HepG2 (cell line): ENCODE data around the gene GPX2. TPM values are rescaled to one million over a fixed set of nuclear protein-coding genes. Genes with fewer than 3 reads are reported as not detected.

ENCODE experiments used
- CBFB ChIP-seq: sonication (generic); formaldehyde crosslinking; IDR thresholded peaks from 2 replicates; pipeline ENCODE4 v1.4.0; 2020; ENCODE audit warnings: missing genetic modification reagents
- CCDC6 ChIP-seq: sonication (generic); formaldehyde crosslinking; IDR thresholded peaks from 2 replicates; pipeline ENCODE4 v1.8.1; 2022; ENCODE audit warnings: mild to moderate bottlenecking, missing genetic modification reagents, moderate library complexity
- CHCHD3 ChIP-seq: sonication (generic); formaldehyde crosslinking; IDR thresholded peaks from 2 replicates; pipeline ENCODE4 v1.8.0; 2022; ENCODE audit warnings: mild to moderate bottlenecking, missing genetic modification reagents, moderate library complexity
- HDAC1 ChIP-seq: sonication (generic); formaldehyde crosslinking; IDR thresholded peaks from 2 replicates; pipeline ENCODE4 v1.5.1; 2020; ENCODE audit warnings: mild to moderate bottlenecking, missing genetic modification reagents
- IRF2 ChIP-seq: IDR thresholded peaks from 2 replicates; pipeline ENCODE4 v1.6.1; 2018; ENCODE audit warnings: missing genetic modification reagents, missing compliant biosample characterization
- JDP2 ChIP-seq: sonication (generic); formaldehyde crosslinking; IDR thresholded peaks from 2 replicates; pipeline ENCODE4 v1.8.1; 2022; ENCODE audit warnings: missing genetic modification reagents, borderline replicate concordance
- KLF11 ChIP-seq: IDR thresholded peaks from 2 replicates; pipeline ENCODE4 v1.6.1; 2016; ENCODE audit warnings: missing compliant biosample characterization
- MED13 ChIP-seq: sonication (generic); formaldehyde crosslinking; IDR thresholded peaks from 2 replicates; pipeline ENCODE4 v1.5.0; 2020; ENCODE audit warnings: missing genetic modification reagents
- MLLT10 ChIP-seq: sonication (generic); formaldehyde crosslinking; IDR thresholded peaks from 2 replicates; pipeline ENCODE4 v1.4.0; 2020; ENCODE audit warnings: missing genetic modification reagents
- NR2F1 ChIP-seq, 2 experiments: fragments of 450-650 bp in 1 of 2; formaldehyde crosslinking in 1 of 2; IDR thresholded peaks; 2 replicates each; pipeline versions ENCODE4 v1.5.0 to v1.6.1; 2016 to 2020; ENCODE audit warnings: mild to moderate bottlenecking in 1 of 2, missing compliant biosample characterization in 1 of 2, missing genetic modification reagents in 1 of 2, moderate library complexity in 1 of 2
- SIX4 ChIP-seq: sonication (generic); formaldehyde crosslinking; IDR thresholded peaks from 2 replicates; pipeline ENCODE4 v1.4.0; 2020; ENCODE audit warnings: missing genetic modification reagents
- ZFY ChIP-seq: sonication (generic); formaldehyde crosslinking; IDR thresholded peaks from 2 replicates; pipeline ENCODE4 v1.4.0; 2020; ENCODE audit warnings: missing genetic modification reagents
- ZNF484 ChIP-seq: sonication (generic); formaldehyde crosslinking; IDR thresholded peaks from 2 replicates; pipeline ENCODE4 v1.5.1; 2020; ENCODE audit warnings: mild to moderate bottlenecking, low read depth, missing genetic modification reagents, borderline replicate concordance
- ZSCAN9 ChIP-seq: IDR thresholded peaks from 2 replicates; pipeline ENCODE4 v1.6.1; 2016; ENCODE audit warnings: borderline replicate concordance
- polyA plus RNA-seq, 8 experiments: library from polyadenylated mRNA; depleted of rRNA in 3 of 8; stranded (reverse) in 7 of 8; unstranded in 1 of 8; fragments of >200 nt; fragmentation: Illumina TruSeq in 4 of 8; extraction: Trizol in 4 of 8; gene quantifications; 2 replicates each; pipeline versions ENCODE4 v1.2.1 to v1.2.3, GENCODE V29; 2011 to 2016; ENCODE audit warnings: low read depth in 4 of 8, missing spikeins in 1 of 8, mixed read lengths in 1 of 8; ENCODE audit not compliant: insufficient read depth in 1 of 8
- total RNA-seq, 5 experiments: library from RNA; depleted of rRNA; stranded (reverse); fragments of >200 nt; fragmentation: Illumina TruSeq; extraction: Trizol; gene quantifications; 2 replicates each; pipeline ENCODE4 v1.2.3, GENCODE V29; 2016; ENCODE audit warnings: low read depth in 1 of 5
- TF ChIP-seq, protein P1 (sequence below): sonication (generic); formaldehyde crosslinking; IDR thresholded peaks from 2 replicates; pipeline ENCODE4 v1.4.0; 2020; ENCODE audit warnings: mild to moderate bottlenecking, missing genetic modification reagents
- TF ChIP-seq, protein P2 (sequence below): IDR thresholded peaks from 2 replicates; pipeline ENCODE4 v1.6.1; 2016; ENCODE audit warnings: missing biosample characterization, missing genetic modification reagents, low read depth
- TF ChIP-seq, protein P3 (sequence below): sonication (generic); formaldehyde crosslinking; IDR thresholded peaks from 2 replicates; pipeline ENCODE4 v1.5.1; 2020; ENCODE audit warnings: mild to moderate bottlenecking, moderate library complexity, missing genetic modification reagents
- TF ChIP-seq, protein P4 (sequence below): sonication (generic); formaldehyde crosslinking; conservative IDR thresholded peaks from 2 replicates; pipeline ENCODE4 v1.8.0; 2022; ENCODE audit warnings: mild to moderate bottlenecking, moderate library complexity, missing genetic modification reagents
- TF ChIP-seq, protein P5 (sequence below): sonication (generic); formaldehyde crosslinking; IDR thresholded peaks from 2 replicates; pipeline ENCODE4 v1.4.0; 2020; ENCODE audit warnings: mild to moderate bottlenecking, missing genetic modification reagents
- TF ChIP-seq, protein P6 (sequence below): sonication (generic); formaldehyde crosslinking; IDR thresholded peaks from 2 replicates; pipeline ENCODE4 v1.4.0; 2020; ENCODE audit warnings: missing genetic modification reagents

Gene GPX2
- total and polyA plus RNA-seq, 2 of the 13 experiments (the other 11 are each of a cell fraction or from before 2014, with no cell fraction given): 526 to 674 TPM

DNA sequence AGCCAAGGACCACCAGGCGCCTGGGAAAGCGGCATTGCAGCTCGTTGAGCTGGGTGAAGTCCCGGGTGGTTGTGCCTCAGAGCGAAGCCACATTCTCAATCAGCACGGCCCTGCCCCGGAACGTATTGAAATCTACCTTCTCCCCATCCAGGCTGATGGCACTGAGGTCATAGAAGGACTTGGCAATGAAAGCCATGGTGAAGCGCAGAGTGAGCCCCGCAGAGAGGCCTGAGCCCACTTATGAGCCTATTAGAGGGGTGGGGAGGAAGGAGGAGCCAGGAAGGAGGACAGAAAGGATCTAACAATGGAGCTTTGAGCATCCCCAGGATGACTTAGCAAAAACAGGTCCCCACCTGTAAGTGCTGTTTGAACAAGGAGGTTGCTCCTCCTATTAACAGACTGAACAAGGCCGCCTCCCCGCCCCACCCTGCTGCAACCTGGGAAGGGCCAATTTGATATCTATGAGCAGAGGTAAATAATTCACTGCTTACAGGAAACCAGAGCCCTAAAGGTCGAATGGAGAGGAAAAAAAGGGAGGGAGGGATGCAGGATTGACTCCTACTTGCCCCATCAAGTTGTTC lies at the start of gene GPX2 (continued):
- TF ChIP-seq NR2F1 (CRISPR knock-in tag; IDR thresholded peaks at IDR 0.05): peak in 1 of 2 experiments; percentile 37; a peak in 2 of 4 replicates
- TF ChIP-seq MLLT10 (CRISPR knock-in tag): no peak
- 0 out of 2 replicates have a peak, but pooled peaks have one; percentile 33 for TF ChIP-seq IRF2 (CRISPR knock-in tag)
- TF ChIP-seq, protein P1, sequence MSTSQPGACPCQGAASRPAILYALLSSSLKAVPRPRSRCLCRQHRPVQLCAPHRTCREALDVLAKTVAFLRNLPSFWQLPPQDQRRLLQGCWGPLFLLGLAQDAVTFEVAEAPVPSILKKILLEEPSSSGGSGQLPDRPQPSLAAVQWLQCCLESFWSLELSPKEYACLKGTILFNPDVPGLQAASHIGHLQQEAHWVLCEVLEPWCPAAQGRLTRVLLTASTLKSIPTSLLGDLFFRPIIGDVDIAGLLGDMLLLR: no peak
- TF ChIP-seq ZNF484 (CRISPR knock-in tag): no peak
- peak; percentile 13; the same call in 1 of the 2 replicates for TF ChIP-seq ZSCAN9 (CRISPR knock-in tag)
- TF ChIP-seq ZFY (CRISPR knock-in tag): peak; percentile 42; the same call in 1 of the 2 replicates
- TF ChIP-seq, protein P2, sequence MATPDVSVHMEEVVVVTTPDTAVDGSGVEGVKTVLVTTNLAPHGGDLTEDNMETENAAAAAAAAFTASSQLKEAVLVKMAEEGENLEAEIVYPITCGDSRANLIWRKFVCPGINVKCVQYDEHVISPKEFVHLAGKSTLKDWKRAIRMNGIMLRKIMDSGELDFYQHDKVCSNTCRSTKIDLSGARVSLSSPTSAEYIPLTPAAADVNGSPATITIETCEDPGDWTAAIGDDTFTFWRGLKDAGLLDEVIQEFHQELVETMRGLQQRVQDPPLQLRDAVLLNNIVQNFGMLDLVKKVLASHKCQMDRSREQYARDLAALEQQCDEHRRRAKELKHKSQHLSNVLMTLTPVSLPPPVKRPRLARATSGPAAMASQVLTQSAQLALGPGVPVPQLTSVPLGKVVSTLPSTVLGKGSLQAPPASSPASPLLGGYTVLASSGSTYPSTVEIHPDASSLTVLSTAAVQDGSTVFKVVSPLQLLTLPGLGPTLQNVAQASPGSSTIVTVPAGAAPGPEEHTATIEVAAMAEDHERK (CRISPR knock-in tag): no peak
- TF ChIP-seq, protein P3, sequence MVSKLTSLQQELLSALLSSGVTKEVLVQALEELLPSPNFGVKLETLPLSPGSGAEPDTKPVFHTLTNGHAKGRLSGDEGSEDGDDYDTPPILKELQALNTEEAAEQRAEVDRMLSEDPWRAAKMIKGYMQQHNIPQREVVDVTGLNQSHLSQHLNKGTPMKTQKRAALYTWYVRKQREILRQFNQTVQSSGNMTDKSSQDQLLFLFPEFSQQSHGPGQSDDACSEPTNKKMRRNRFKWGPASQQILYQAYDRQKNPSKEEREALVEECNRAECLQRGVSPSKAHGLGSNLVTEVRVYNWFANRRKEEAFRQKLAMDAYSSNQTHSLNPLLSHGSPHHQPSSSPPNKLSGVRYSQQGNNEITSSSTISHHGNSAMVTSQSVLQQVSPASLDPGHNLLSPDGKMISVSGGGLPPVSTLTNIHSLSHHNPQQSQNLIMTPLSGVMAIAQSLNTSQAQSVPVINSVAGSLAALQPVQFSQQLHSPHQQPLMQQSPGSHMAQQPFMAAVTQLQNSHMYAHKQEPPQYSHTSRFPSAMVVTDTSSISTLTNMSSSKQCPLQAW (CRISPR knock-in tag): peak; percentile 82
- TF ChIP-seq CBFB (CRISPR knock-in tag): 0 out of 2 replicates have a peak, but pooled peaks have one; percentile 42
- TF ChIP-seq CCDC6: peak; percentile 44; the same call in 1 of the 2 replicates
- peak; percentile 86 for TF ChIP-seq KLF11 (CRISPR knock-in tag)
- TF ChIP-seq CHCHD3 (CRISPR knock-in tag): no peak
- peak; percentile 81 for TF ChIP-seq MED13 (CRISPR knock-in tag)
- TF ChIP-seq JDP2 (CRISPR knock-in tag): no peak
- peak; percentile 77 for TF ChIP-seq SIX4 (CRISPR knock-in tag)
- peak; percentile 55 for TF ChIP-seq HDAC1 (CRISPR knock-in tag)
- TF ChIP-seq, protein P4, sequence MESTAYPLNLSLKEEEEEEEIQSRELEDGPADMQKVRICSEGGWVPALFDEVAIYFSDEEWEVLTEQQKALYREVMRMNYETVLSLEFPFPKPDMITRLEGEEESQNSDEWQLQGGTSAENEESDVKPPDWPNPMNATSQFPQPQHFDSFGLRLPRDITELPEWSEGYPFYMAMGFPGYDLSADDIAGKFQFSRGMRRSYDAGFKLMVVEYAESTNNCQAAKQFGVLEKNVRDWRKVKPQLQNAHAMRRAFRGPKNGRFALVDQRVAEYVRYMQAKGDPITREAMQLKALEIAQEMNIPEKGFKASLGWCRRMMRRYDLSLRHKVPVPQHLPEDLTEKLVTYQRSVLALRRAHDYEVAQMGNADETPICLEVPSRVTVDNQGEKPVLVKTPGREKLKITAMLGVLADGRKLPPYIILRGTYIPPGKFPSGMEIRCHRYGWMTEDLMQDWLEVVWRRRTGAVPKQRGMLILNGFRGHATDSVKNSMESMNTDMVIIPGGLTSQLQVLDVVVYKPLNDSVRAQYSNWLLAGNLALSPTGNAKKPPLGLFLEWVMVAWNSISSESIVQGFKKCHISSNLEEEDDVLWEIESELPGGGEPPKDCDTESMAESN: 0 out of 2 replicates have a peak, but pooled peaks have one; percentile 3
- TF ChIP-seq, protein P5, sequence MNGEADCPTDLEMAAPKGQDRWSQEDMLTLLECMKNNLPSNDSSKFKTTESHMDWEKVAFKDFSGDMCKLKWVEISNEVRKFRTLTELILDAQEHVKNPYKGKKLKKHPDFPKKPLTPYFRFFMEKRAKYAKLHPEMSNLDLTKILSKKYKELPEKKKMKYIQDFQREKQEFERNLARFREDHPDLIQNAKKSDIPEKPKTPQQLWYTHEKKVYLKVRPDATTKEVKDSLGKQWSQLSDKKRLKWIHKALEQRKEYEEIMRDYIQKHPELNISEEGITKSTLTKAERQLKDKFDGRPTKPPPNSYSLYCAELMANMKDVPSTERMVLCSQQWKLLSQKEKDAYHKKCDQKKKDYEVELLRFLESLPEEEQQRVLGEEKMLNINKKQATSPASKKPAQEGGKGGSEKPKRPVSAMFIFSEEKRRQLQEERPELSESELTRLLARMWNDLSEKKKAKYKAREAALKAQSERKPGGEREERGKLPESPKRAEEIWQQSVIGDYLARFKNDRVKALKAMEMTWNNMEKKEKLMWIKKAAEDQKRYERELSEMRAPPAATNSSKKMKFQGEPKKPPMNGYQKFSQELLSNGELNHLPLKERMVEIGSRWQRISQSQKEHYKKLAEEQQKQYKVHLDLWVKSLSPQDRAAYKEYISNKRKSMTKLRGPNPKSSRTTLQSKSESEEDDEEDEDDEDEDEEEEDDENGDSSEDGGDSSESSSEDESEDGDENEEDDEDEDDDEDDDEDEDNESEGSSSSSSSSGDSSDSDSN (CRISPR knock-in tag): 0 out of 2 replicates have a peak, but pooled peaks have one; percentile 27
- TF ChIP-seq, protein P6, sequence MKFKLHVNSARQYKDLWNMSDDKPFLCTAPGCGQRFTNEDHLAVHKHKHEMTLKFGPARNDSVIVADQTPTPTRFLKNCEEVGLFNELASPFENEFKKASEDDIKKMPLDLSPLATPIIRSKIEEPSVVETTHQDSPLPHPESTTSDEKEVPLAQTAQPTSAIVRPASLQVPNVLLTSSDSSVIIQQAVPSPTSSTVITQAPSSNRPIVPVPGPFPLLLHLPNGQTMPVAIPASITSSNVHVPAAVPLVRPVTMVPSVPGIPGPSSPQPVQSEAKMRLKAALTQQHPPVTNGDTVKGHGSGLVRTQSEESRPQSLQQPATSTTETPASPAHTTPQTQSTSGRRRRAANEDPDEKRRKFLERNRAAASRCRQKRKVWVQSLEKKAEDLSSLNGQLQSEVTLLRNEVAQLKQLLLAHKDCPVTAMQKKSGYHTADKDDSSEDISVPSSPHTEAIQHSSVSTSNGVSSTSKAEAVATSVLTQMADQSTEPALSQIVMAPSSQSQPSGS: peak; percentile 47; the same call in 1 of the 2 replicates
